ENCODE data around the gene CDK6.

DNA sequence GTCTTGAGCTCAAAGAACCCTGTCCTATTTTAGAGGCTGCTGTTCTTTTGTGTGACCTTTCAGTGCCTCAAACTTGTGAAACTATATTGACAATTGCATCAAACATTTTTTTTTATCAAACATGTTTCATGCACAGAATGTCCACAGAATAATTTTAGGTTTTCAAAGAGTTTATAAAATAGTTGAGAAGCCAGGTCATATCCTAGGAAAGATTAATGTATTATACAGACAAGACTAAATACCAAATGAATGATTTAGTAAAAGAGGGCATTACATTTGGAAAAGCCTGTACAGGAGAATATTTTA, 67.0 kb downstream of the CDK6 start:
- TF ChIP-seq, protein P1, sequence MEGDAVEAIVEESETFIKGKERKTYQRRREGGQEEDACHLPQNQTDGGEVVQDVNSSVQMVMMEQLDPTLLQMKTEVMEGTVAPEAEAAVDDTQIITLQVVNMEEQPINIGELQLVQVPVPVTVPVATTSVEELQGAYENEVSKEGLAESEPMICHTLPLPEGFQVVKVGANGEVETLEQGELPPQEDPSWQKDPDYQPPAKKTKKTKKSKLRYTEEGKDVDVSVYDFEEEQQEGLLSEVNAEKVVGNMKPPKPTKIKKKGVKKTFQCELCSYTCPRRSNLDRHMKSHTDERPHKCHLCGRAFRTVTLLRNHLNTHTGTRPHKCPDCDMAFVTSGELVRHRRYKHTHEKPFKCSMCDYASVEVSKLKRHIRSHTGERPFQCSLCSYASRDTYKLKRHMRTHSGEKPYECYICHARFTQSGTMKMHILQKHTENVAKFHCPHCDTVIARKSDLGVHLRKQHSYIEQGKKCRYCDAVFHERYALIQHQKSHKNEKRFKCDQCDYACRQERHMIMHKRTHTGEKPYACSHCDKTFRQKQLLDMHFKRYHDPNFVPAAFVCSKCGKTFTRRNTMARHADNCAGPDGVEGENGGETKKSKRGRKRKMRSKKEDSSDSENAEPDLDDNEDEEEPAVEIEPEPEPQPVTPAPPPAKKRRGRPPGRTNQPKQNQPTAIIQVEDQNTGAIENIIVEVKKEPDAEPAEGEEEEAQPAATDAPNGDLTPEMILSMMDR (IDR thresholded peaks at IDR 0.05; ENCODE audit: low read depth, low read length): no peak
- no peak for TF ChIP-seq EZH2phosphoT487 (IDR thresholded peaks at IDR 0.05; ENCODE audit: low read depth)

All from OCI-LY3 (cell line).